ENCODE measurements around the gene HSPA14.
"Not testable (repeated sequence)": the region's sequence is repeated elsewhere in the genome, so short reads cannot be mapped to it uniquely, and the experiment has no call there.

The HSPA14 gene

GRCh38 chr10:14880229-14880628, 42.1 kb downstream of the HSPA14 start:
- DNase-seq (ENCODE audit: low read depth in 2 of 2): no peak

- DNase-seq (ENCODE audit: low read depth in 2 of 2): no peak
Observed at GRCh38 chr10:14884082-14884481, 46.0 kb downstream of the HSPA14 start.

GRCh38 chr10:14889318-14889717, 51.2 kb downstream of the HSPA14 start:
- no peak for DNase-seq (ENCODE audit: low read depth in 2 of 2)

GRCh38 chr10:14891151-14891550, 53.0 kb downstream of the HSPA14 start:
- DNase-seq (ENCODE audit: low read depth in 2 of 2): no peak

GRCh38 chr10:14904316-14904732, 66.2 kb downstream of the HSPA14 start:
- no peak for DNase-seq (ENCODE audit: low read depth in 2 of 2)

GRCh38 chr10:14904864-14905263, 66.8 kb downstream of the HSPA14 start:
- DNase-seq (ENCODE audit: low read depth in 2 of 2): no peak

GRCh38 chr10:14905890-14906289, 67.8 kb downstream of the HSPA14 start:
- no peak for DNase-seq (ENCODE audit: low read depth in 2 of 2)

- no peak for DNase-seq (ENCODE audit: low read depth in 2 of 2)
Observed at GRCh38 chr10:14906765-14907164, 68.7 kb downstream of the HSPA14 start.

GRCh38 chr10:14907591-14907990, 69.5 kb downstream of the HSPA14 start:
- DNase-seq (ENCODE audit: low read depth in 2 of 2): not testable (repeated sequence)

GRCh38 chr10:14909101-14909500, 71.0 kb downstream of the HSPA14 start:
- DNase-seq (ENCODE audit: low read depth in 2 of 2): no peak

GRCh38 chr10:14910953-14911352, 72.8 kb downstream of the HSPA14 start:
- no peak for DNase-seq (ENCODE audit: low read depth in 2 of 2)

- DNase-seq (ENCODE audit: low read depth in 2 of 2): no peak
Observed at GRCh38 chr10:14911801-14912200, 73.7 kb downstream of the HSPA14 start.

- no peak for DNase-seq (ENCODE audit: low read depth in 2 of 2)
Observed at GRCh38 chr10:14916600-14916999, 78.5 kb downstream of the HSPA14 start.

- no peak for DNase-seq (ENCODE audit: low read depth in 2 of 2)
Observed at GRCh38 chr10:14917827-14918226, 79.7 kb downstream of the HSPA14 start.

- no peak for DNase-seq (ENCODE audit: low read depth in 2 of 2)
Observed at GRCh38 chr10:14918964-14919363, 80.9 kb downstream of the HSPA14 start.
